HG02943 (cell line): ENCODE data around the gene ZFYVE21.
"Not testable (repeated sequence)": the region's sequence is repeated elsewhere in the genome, so short reads cannot be mapped to it uniquely, and the experiment has no call there.

Experiments used
- ATAC-seq: cut with Tn5 transposase; IDR thresholded peaks from one replicate; pipeline ENCODE4 v1.9.1; 2021; ENCODE audit warnings: mild to moderate bottlenecking, low read depth, moderate library complexity; ENCODE audit not compliant: unreplicated experiment

The ZFYVE21 gene

DNA sequence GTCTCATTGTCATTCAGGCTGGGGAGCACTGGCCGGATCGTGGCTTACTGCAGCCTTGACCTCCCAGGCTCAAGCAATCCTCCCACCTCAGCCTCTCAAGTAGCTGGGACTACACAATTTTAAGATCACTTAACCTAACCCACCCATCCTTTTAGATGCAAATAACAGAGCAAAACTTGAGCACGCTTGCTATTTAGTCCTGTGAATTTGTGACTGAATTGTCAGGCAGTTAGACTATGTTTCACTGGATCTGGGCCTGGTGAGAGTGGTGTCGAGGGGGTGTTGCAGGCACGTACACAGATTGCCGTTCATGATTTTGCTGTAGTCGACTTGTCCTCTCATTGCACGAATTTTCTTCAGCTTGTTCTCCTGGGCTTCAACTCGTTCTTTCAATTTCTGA, 38.2 kb downstream of the ZFYVE21 start:
- no peak for ATAC-seq

DNA sequence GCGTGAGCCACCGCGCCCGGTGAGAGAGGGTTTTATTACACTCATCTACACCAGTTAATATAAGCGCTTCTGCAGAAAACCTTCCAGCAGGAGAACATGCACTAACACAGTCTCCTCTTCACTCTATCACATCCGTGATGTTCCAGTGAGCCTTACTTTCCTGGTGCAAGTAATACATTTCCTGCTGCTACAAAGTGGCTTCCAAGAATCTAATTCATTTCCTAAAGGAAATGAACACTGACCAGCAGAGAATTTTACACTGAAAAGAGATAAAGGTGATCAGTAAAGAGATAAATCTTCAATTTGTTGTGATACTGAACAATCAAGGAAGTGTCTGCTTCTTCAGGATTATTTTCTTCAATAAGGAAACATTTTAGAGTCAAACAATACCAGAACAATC, 39.5 kb downstream of the ZFYVE21 start:
- no peak for ATAC-seq

DNA sequence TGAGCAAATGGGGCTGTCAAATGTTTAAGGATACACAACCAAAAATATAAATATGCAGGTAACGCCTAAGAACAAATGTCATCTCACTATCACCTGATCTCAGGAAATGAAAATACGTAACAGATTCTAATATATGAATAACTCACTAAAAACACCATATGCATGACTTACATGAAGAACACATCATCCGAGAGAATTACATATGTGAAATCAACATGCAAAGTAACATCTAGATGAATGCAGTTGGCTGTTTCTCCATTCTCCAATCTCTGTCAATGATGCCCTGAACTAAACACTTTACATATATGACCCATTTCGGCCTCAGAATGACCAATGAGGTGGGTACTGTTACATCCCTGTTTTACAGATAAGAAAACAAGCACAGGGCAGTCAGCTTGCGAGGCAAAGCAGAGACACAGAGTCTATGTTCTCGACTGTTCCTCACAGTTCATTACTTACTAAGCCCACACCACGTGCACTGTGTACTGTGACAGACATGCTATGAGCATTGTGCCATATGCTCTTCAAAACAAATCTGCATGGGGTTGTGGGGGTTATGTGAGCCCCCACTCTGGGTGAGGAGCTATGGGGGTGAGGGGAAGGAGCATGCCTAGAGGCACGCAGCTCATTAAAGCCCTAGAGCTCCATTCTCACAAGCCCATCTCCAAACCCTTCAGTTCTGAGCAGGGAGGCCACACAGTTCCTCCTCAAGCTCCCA, 42.6 kb downstream of the ZFYVE21 start:
- ATAC-seq = no peak

DNA sequence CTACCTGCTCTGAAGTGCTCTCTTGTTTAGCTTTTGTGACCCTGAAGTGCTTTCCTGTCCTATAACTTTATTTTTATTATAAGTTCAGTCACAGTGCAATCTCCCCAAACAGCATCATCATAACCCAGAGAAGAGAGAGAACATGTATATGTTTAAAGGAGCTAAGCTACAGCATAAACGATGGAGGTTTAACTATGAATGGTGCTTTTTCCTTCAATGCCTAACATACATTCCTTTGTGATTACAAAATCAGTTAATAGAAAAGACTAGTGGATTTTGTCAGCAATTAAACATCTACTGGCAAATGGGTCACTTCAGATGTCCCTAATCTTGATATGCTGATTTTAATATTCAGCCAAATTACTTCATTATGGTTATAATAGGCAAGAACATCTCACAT, 46.4 kb downstream of the ZFYVE21 start:
- ATAC-seq = no peak

DNA sequence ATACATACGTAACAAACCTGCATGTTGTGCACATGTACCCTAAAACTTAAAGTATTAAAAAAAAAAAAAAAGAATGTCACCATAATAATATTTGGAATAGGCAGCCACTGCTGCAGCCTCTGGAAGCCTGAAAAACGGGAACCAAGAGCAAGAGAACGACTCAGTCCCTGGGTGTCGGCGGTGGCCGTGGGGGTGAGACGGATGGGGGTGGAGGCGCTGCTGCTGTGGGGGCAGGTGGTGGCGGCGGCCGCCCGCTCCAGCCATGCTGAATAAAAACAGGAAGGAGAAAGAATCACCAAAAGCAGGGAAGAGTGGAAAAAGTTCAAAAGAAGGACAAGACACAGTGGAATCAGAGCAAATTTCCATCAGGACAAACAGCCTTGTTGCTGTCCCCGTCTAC, 46.9 kb downstream of the ZFYVE21 start:
- no peak for ATAC-seq

DNA sequence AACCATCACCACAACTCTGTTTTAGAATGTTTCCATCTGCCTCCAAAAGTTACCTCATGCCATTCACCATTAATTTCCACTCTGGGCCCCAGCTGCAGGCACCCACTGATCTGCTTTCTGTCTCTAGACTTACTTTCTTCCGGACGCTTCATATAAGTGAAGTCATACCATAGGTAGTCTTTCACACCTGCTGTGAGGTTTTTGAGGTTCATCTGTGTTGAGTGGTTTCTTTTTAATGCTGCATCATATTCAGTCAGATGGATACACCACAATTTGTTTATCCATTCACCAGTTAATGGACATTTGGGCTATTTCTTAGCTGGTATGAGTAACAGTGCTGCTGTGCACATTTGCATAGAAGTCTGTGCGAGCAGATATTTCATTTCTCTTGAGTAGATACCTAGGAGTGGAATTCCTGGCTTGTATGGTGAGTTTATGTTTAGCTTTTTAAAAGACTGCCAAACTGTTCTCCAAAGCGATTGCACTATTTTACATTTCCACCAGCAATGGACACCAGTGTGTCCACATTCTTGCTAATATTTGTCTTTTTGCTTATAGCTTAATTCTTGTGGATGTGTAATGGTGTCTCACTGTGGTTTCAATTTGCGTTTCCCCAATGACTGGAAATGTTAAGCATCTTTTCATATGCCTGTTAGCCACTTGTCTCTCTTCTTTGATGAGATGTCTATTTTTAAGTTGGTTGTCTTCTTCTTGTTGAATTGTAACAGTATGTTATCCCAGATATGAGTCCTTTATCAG, 48.3 kb downstream of the ZFYVE21 start:
- ATAC-seq = peak; percentile 78

DNA sequence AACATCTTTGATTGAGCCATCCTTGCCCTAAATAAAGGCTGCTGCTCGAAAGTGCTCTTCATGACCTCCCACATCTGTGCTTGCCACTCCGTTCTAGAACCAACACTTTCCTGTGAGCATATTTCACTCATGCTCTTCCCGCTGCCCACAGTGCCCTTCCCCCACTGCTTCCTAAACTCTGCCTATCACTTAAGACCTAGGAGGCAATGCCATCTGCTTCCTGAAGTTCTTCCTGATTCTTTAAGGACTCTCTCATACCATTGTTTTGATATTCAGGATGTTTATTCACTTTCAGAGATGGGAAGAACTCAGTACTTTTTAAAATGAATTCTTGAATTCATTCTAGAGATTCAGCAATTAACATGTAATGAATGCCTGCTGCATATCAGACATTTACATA, 49.9 kb downstream of the ZFYVE21 start:
- ATAC-seq = no peak

DNA sequence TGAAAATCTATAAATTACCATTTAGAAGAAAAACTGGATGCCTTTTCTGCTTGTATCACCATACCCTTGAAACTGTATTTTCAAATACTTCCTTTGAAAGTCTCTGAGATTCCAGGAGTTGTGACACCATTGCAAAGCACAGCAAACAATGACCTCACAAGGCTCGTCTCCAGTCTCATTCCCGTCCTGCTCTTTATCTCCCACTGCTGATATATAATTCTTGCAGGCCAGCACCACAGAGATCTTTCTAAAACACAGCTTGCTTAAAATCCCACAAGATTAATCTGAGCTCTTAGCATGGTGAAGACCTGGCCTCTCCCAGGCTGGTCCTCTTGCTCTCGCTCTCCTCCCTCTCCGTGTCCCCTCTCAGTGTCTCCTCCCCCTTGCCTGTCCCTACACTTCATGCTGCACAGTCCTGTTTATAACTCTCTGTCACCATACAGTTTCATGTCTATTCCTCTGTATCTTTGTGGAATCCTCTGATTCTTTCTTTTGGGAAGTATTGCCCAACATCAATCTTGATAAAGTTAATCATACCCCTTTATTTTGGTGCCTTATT, 51.8 kb downstream of the ZFYVE21 start:
- no peak for ATAC-seq

DNA sequence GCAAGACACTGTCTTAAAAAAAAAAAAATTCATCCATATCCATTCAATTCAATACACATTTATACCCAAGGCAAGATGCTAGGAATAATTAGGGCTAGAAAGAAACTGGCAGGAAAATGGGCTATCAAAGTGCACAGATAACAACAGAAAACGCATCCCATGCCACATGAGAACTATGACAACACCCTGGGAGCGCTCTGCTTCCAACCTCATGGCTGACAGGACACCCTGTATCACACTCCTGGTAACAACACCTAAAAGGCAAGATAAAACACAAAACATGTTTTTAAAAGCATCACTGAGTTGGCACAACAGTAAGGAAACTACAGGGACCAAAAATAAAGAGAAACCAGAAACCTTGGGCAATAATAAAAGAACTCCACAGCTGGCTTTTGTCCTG, 54.9 kb downstream of the ZFYVE21 start:
- ATAC-seq = no peak

DNA sequence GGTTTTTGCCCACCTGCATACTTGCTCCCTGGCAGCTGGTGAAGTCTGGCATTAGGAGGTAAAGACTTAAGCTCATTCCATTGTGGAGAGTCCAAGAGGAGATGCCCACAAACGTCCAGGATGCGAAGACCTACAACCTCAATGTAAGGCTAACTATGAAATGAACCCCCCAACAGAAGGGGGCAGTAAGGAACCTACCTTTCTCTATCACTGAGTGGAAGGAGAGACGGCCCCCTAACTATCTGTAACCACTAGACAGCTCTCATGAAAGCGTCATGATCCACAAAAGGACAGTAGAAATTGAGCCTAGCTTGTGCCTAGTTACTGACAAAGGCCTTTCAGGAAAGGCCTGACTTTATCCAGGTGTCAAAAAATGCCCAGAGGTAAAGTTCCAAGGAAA, 55.3 kb downstream of the ZFYVE21 start:
- ATAC-seq = no peak

DNA sequence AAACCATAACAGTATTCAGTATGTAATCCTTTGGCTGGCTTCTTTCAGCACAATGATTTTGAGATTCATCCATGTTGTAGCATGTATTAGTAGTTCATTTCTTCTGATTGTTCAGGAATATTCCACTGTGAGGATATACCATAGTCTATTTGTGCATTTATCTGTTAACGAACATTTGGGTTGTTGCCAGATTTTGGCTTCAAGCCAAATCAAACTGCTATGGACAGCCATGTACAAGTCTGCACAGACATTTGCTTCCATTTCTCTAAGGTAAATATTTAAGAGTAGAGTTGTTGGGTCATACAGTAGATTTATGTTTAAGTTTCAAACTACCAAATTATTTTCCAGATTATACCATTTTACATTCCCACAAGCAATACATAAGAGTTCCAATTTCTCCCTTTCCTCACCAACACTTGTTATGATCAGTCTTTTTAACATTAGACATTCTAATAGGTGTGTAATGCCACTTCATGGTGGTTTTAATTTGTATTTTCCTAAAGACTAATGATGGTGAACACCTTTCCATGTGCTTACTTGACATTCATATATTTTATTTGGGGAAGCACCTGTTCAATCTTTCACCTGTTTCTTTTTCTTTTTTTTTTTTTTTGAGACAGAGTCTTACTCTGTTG, 56.6 kb downstream of the ZFYVE21 start:
- ATAC-seq = no peak

DNA sequence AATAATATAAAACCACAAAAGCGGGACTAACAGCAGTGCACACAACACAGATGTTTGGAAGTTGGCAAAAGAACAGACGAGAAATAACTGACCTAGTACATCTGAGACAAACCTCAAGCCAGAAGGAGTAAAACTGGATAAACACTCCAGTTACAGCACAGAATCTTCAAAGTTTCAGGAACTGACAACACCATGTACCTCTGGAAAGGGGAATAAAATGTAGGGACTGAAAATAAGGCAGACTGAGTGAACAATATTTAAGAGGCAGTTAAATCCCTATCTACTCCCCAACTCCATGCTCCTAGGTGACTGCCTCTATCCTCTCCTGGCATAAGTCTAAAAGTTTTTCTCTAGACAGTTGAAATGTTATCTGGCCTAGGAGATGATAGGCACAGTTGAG, 57.9 kb downstream of the ZFYVE21 start:
- ATAC-seq = no peak

DNA sequence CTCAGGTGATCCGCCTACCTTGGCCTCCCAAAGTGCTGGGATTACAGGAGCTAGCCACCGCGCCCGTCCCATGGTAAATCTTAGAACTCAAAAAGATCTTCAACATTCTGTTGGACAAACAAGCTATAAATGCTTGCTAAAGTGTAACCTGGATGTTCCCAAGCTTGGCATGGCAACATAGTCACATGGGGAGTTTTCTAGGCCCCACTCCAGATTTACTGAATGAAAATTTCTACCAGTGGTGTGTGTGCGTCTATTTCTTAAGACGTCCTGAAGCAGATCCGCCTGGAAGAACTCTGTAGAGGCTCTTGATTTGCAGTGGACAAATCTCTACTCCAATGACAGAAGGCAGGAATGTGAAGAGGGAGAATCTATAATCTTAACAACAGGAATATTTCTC, 59.9 kb downstream of the ZFYVE21 start:
- no peak for ATAC-seq

DNA sequence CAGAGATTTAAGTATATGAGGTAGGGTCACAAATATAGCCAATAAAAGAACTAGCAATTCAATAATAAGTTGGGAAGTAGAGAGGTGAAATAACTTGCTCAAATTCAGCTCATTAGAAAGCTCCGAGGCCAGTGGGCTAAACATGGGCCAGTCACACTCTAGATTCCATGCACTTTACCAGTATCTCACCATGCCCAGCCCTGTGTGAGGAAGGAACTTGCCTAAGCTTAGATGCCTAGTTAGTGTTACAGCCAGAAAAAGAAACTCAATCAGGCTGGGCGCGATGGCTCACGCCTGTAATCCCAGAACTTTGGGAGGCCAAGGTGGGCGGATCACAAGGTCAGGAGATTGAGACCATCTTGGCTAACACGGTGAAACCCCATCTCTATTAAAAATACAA, 60.7 kb downstream of the ZFYVE21 start:
- ATAC-seq = not testable (repeated sequence)

DNA sequence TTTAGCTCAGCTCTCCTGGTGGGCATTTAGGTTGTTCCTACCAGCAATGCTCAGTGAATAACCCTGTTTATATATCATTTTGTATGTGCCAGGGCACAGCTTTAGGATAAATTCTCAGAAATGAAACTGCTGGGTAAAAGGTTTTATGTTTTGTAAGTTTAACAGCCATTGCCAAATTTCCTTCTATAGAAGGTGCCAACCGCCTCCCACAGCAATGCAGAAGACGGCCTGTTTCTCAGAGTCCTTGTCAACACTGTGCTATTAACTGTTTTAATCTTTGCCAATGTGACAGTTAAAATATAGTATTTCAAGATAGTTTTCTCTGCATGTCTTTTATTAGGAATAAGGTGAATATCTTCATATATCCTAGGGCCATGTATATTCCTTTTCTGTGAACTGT, 66.8 kb downstream of the ZFYVE21 start:
- ATAC-seq = no peak
